ENCODE measurements around the gene MCC. TPM values are rescaled to one million over a fixed set of nuclear protein-coding genes. Genes with fewer than 3 reads are reported as not detected.

The MCC gene
- total RNA-seq, 1 donor from 2014 or later: 3.5 TPM

GRCh38 chr5:113276001-113276400, 212.3 kb downstream of the MCC start:
- intact Hi-C loops (cut with micrococcal nuclease): no loop called here

GRCh38 chr5:113274836-113275414, 213.3 kb downstream of the MCC start:
- intact Hi-C loops (cut with micrococcal nuclease): no loop called here

- intact Hi-C loops (cut with micrococcal nuclease): no loop called here
Observed at GRCh38 chr5:113273948-113274347, 214.3 kb downstream of the MCC start.

GRCh38 chr5:113271745-113272454, 216.4 kb downstream of the MCC start:
- intact Hi-C loops (cut with micrococcal nuclease): no loop called here

- intact Hi-C loops (cut with micrococcal nuclease): no loop called here
Observed at GRCh38 chr5:113271015-113271414, 217.2 kb downstream of the MCC start.

- intact Hi-C loops (cut with micrococcal nuclease): no loop called here
Observed at GRCh38 chr5:113270086-113270485, 218.2 kb downstream of the MCC start.

GRCh38 chr5:113269023-113269997, 218.9 kb downstream of the MCC start:
- intact Hi-C loops (cut with micrococcal nuclease): no loop called here

GRCh38 chr5:113268232-113268631, 220.0 kb downstream of the MCC start:
- intact Hi-C loops (cut with micrococcal nuclease): no loop called here

- intact Hi-C loops (cut with micrococcal nuclease): no loop called here
Observed at GRCh38 chr5:113267361-113267900, 220.8 kb downstream of the MCC start.

- intact Hi-C loops (cut with micrococcal nuclease): no loop called here
Observed at GRCh38 chr5:113266913-113267227, 221.4 kb downstream of the MCC start.

GRCh38 chr5:113266227-113266912, 221.9 kb downstream of the MCC start:
- intact Hi-C loops (cut with micrococcal nuclease): no loop called here

- intact Hi-C loops (cut with micrococcal nuclease): no loop called here
Observed at GRCh38 chr5:113265190-113265589, 223.1 kb downstream of the MCC start.

- intact Hi-C loops (cut with micrococcal nuclease): no loop called here
Observed at GRCh38 chr5:113264046-113264445, 224.2 kb downstream of the MCC start.

GRCh38 chr5:113263545-113263944, 224.7 kb downstream of the MCC start:
- intact Hi-C loops (cut with micrococcal nuclease): no loop called here

GRCh38 chr5:113262674-113263073, 225.6 kb downstream of the MCC start:
- intact Hi-C loops (cut with micrococcal nuclease): no loop called here

- intact Hi-C loops (cut with micrococcal nuclease): no loop called here
Observed at GRCh38 chr5:113259034-113259433, 229.2 kb downstream of the MCC start.

- intact Hi-C loops (cut with micrococcal nuclease): no loop called here
Observed at GRCh38 chr5:113257545-113257944, 230.7 kb downstream of the MCC start.

- intact Hi-C loops (cut with micrococcal nuclease): no loop called here
Observed at GRCh38 chr5:113256671-113257452, 231.4 kb downstream of the MCC start.

GRCh38 chr5:113255579-113256386, 232.5 kb downstream of the MCC start:
- intact Hi-C loops (cut with micrococcal nuclease): no loop called here

- intact Hi-C loops (cut with micrococcal nuclease): no loop called here
Observed at GRCh38 chr5:113255105-113255504, 233.1 kb downstream of the MCC start.
